ENCODE data around the gene YARS1.

DNA sequence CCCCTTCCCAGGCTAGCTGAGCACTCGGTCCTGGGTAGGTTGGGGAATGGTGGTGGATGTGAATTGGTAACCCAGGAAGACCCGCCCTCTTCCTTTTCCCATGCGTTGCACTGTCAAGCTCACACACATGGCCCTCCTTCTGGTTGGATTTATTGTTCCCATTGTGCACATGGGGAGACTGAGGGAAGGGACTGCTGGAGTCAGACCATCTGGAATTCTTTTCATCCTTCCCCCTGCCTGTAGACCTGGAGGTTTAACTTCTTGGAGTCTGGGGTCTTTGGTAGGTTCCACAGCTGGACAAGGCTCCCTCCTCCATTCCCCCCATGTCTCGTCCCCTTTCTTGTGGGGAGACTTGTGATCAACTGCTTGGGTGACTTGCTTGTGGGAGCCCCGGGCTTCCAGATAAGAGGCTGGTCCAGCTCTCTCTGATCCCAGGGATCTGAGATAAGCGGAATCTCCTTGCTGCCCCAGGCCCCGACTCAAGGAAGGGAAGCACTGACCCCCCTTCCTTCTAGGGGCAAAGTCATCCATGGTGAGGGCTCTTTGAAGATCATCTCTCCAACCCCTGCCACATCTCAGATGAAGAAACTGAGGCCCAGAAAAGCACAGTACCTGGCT lies 58.9 kb downstream of the YARS1 start:
- TF ChIP-seq, protein P1, sequence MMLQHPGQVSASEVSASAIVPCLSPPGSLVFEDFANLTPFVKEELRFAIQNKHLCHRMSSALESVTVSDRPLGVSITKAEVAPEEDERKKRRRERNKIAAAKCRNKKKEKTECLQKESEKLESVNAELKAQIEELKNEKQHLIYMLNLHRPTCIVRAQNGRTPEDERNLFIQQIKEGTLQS (IDR thresholded peaks at IDR 0.05) = no peak
- TF ChIP-seq, protein P2, sequence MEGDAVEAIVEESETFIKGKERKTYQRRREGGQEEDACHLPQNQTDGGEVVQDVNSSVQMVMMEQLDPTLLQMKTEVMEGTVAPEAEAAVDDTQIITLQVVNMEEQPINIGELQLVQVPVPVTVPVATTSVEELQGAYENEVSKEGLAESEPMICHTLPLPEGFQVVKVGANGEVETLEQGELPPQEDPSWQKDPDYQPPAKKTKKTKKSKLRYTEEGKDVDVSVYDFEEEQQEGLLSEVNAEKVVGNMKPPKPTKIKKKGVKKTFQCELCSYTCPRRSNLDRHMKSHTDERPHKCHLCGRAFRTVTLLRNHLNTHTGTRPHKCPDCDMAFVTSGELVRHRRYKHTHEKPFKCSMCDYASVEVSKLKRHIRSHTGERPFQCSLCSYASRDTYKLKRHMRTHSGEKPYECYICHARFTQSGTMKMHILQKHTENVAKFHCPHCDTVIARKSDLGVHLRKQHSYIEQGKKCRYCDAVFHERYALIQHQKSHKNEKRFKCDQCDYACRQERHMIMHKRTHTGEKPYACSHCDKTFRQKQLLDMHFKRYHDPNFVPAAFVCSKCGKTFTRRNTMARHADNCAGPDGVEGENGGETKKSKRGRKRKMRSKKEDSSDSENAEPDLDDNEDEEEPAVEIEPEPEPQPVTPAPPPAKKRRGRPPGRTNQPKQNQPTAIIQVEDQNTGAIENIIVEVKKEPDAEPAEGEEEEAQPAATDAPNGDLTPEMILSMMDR (IDR thresholded peaks at IDR 0.05; ENCODE audit: low read depth, low read length, missing input control) = no peak
- no peak for TF ChIP-seq HNF4G (IDR thresholded peaks at IDR 0.05)
- no peak for TF ChIP-seq JUND (IDR thresholded peaks at IDR 0.05)
- TF ChIP-seq RAD21 (IDR thresholded peaks at IDR 0.05) = no peak
- TF ChIP-seq YY1 (IDR thresholded peaks at IDR 0.05) = no peak
- TF ChIP-seq MAX (IDR thresholded peaks at IDR 0.05) = no peak
- no peak for TF ChIP-seq EGR1 (IDR thresholded peaks at IDR 0.05; ENCODE audit: low read depth in 2 of 2)
- no peak for TF ChIP-seq TAF1 (conservative IDR thresholded peaks at IDR 0.05)
- no peak for TF ChIP-seq RXRA (IDR thresholded peaks at IDR 0.05)

All from liver (tissue), 3 donors.